ENCODE data around the gene PIGM.
A peak's percentile ranks its signal among the peaks of the same experiment; 100 is the strongest.

PIGM gene

GRCh38 chr1:160049101-160049500, 17.3 kb upstream of the PIGM start:
- TF ChIP-seq CTCF (IDR thresholded peaks at IDR 0.05; ENCODE audit: insufficient read depth, low read depth, low read length, missing control alignments): no peak
- no peak overlapping the region for H3K4me3 ChIP-seq (ENCODE audit: low read length)
- no peak for DNase-seq (ENCODE audit: low read depth)

GRCh38 chr1:160048335-160048734, 16.5 kb upstream of the PIGM start:
- no peak for DNase-seq (ENCODE audit: low read depth)
- TF ChIP-seq CTCF (IDR thresholded peaks at IDR 0.05; ENCODE audit: insufficient read depth, low read depth, low read length, missing control alignments): no peak
- no peak overlapping the region for H3K4me3 ChIP-seq (ENCODE audit: low read length)

GRCh38 chr1:160047111-160047991, 15.6 kb upstream of the PIGM start:
- no peak for DNase-seq (ENCODE audit: low read depth)
- H3K4me3 ChIP-seq (ENCODE audit: low read length): no peak overlapping the region
- TF ChIP-seq CTCF (IDR thresholded peaks at IDR 0.05; ENCODE audit: insufficient read depth, low read depth, low read length, missing control alignments): no peak

GRCh38 chr1:160046494-160047110, 14.8 kb upstream of the PIGM start:
- peak; percentile 63 for TF ChIP-seq CTCF (IDR thresholded peaks at IDR 0.05; ENCODE audit: insufficient read depth, low read depth, low read length, missing control alignments)
- no peak overlapping the region for H3K4me3 ChIP-seq (ENCODE audit: low read length)
- peak; percentile 47 for DNase-seq (ENCODE audit: low read depth)

GRCh38 chr1:160045653-160046052, 13.9 kb upstream of the PIGM start:
- TF ChIP-seq CTCF (IDR thresholded peaks at IDR 0.05; ENCODE audit: insufficient read depth, low read depth, low read length, missing control alignments): no peak
- H3K4me3 ChIP-seq (ENCODE audit: low read length): no peak overlapping the region

GRCh38 chr1:160043543-160043942, 11.8 kb upstream of the PIGM start:
- no peak for TF ChIP-seq CTCF (IDR thresholded peaks at IDR 0.05; ENCODE audit: insufficient read depth, low read depth, low read length, missing control alignments)
- DNase-seq (ENCODE audit: low read depth): no peak
- no peak overlapping the region for H3K4me3 ChIP-seq (ENCODE audit: low read length)

More at GRCh38 chr1:160045653-160046052, 13.9 kb upstream of the PIGM start:
- no peak for DNase-seq (ENCODE audit: low read depth)
